NCI-H1694 treated with DMSO at 0.1 percent for 48 hours (cell line): ENCODE results near the gene PTPRM.

Source experiments
- DNase-seq: peaks from one replicate; lab custom pipeline; 2025; lab: John Stamatoyannopoulos, UW

Gene PTPRM

DNA sequence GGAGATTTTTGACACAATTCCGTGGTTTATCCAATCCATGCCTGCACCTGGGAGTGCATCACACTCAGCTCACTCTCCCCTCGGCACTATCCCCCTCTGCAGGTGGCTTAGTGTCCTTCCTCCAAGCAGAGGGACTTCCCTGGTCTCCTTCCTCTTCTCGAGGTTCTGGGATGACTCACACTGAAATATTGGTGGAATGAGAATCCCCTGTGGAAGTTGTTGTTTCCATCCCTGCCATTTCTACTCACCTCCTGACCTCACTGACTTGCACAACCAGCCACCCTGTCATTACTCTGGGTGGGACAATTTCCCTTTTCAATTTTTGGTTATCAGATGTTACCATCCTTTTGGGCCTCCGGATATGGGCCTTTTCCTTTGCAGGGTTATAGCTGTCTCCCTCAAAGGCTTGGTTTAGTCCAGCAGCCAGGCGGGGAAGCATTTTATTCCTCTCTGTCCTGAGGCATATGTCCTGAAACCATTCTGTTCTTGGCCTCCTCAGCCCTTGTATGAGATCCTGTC lies 59.9 kb downstream of the PTPRM start:
- no peak for DNase-seq

DNA sequence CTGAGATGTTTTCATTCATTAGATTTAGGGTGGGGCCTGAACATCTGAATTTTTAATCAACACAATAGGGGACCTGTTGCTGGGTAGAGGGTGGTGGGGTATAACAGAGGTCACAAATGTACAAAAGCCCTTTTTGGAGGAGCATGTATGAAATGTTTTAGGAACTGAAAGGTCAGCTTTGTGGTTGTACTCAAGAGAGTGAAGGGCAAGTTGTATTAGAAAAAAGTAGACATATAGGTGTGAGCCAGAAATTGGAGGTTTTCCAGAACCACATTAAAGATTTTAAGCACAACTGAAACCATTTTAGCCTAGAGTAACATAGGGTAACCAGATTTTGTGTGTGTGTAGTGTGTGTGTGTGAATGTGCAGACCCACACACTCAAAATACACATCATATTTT lies 62.3 kb downstream of the PTPRM start:
- DNase-seq = no peak

DNA sequence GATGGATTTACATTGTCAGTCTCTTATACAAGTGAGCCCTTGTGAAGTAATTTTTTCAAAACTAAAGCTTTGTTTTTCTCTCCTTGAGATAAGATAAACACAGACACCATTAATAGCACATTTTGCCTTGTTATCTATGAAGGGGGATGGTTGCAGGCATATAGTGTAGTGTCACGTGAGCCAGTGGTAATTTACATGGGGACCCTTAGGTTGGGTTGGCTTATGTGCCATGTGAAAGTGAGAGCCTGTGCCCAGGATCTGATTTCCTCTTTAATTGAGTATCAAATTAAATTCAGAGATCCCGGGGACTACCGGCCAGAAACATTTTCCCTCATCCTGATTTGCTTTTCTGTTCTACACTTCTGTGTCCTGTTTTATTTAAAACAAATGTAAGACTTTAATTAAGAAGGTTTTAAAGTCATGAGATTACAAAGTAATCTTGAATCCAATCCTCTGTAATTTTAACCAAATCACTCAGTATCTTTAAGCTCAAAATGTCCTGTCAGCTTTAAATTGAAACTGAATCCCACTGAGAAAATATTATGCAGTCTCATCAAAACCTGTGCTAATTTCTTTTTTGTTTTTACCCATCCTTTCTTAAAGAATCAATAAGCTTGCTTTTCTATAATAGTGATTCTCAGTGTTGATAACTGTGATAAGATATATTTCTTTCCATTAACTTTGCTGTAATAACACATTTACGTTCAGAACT lies 63.8 kb downstream of the PTPRM start:
- no peak for DNase-seq

DNA sequence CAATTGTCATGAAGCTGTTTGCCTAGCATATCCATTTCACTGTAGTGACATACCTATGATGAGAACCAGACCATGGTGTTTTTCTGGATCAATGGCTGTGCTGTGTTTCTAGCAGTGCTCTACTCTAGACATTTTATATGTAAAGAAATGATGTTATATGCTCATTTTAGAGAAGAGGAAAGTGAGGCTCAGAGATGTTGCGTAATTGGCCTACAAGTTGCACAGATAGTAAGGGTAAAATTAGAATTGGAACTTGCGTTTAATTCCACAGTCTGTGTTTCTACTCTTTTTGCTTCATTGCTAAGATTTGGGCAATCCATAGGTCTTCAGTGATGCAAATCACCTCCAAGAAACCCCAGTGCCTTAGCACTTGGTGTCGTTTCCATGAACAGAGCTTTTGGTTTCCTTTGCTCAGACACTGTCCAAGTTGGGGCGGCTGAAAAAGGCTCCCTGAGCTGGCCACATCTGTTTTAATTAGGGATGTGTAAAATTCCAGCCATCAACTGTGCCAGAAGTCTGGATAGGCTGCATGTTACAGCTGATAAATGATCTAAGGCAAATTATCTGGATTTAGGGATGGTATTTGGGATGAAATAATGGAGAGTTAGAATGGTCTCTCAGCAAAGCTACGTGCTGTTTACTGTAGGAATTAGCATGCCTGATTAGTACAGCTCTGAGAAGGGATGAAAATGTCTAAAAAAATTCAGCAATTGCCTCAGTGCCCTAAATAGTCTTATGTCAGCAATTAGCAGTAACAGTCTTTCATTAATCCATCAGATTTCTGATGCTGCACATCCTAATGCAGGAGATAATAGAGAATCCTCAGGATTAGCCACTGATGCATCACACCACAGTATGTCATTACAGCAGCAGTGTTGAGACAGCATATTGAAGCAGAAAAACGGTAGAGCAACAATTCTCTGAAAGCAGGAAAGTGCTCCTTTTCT lies 65.3 kb downstream of the PTPRM start:
- no peak for DNase-seq

DNA sequence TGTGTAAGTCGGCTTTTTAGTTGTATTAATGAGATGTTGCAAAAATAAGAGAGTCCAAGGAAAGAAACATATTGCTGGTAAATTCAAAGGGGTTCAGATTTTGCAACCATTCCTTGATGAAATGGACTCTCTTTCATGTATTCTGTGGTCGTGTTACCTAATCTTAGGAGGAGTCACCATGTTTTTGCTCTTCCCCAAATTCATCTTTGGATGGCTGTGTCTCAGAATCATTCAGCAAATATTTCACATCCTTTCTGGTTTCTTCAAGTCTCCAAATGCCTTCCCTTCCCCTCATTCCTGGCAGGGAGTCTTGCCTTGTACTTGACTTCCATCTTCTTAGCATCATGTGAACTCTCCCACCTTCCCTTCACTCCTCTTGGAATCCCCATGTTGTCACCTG lies 66.1 kb downstream of the PTPRM start:
- no peak for DNase-seq

DNA sequence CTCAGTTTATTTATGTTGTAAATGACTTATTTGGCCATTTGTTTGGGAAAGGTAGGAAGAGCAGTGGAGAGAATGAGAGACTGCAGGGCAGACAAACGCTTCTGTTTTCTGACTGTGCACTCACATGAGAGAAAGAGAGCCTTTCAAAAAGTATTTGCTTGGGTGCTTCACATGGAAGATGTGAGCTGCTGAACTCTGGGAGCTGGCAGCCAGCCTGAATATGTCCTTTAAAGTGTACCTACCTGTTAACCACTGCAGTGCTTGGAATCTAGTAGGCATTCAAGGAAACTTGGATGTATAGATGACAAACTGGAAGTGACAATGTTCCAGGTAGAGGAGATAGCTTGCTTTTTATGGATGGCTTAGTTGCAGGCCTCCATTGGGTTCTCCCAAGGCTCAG lies 68.8 kb downstream of the PTPRM start:
- no peak for DNase-seq

DNA sequence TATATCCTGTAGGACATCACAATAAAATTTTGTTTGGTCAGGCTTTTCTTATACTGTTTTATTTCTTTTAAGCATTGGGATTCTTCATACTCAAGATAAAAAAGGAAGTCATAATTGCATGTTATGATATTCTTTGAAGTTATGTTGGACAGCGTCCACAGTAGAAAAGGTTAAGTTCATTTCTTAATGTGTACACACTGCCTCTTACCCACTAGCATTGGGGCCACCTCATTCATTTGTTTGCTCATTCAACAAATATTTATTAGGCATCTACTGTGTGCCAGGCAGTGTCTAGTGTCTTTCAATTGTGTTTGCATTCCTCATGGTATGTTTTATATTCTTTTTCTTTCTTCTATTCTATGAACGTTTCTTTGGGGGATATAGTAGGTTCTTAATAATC lies 70.2 kb downstream of the PTPRM start:
- no peak for DNase-seq

DNA sequence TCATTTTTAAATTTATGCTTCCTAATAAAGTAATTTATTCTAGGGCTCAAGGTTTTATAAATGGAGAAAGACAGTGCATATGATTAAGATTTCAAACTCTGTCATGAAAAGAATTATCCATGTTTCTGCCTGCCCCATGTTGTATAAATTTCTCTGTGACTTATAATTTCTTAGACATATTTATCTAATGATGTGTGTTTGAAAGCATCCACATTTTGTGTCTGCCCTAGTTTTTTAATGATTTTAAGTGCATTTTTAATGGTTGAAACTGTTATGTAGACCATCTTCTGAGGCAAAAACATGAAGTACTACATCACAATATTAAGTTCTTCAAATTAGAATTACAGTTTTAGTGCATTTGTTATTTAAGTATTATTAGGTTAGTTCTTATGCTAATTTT lies 71.2 kb downstream of the PTPRM start:
- no peak for DNase-seq

DNA sequence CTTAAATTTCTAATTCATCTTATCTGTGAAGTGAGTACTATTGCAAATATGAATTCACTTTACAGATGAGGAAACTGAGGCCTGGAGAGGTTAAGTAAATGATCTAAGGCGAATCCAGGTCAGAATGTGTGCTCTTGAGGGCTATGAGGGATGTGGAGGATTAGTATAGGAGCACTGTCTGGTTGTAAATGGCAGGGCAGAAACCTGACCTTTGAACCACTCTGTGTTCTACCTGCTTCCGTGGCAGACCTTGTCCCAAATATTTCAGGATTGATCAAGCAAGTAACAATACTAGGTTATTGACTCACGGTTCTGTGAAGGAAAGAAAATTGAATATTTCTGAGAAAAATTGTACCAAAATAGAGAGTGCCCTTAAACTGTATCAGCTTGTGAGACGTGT lies 74.7 kb downstream of the PTPRM start:
- DNase-seq = no peak

DNA sequence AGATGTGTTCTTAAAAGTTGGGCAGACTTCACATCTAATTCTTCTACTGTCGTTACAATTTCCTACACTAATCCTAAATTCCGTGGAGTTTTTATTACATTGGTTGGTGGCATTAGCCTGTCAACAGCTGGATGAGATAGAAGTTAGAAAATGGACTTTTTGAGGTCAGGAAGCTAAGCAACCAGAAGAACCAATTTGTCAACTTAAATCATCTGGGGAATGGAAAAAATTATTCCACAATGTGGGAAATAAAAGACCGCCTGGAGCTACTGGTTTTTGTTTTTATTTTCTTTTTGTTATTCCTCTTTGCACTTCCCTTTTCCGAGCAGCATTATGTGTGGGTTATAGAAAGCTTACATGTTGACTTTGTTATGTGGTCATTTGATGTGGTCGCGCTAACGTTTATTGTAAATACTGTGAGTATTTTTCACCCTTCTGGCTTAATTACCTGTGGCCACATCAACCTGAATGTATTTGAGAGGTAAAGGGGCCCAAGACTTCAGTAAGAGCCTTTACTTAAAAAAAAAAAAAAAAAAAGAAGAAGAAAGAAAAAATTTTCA lies 75.3 kb downstream of the PTPRM start:
- DNase-seq = no peak

DNA sequence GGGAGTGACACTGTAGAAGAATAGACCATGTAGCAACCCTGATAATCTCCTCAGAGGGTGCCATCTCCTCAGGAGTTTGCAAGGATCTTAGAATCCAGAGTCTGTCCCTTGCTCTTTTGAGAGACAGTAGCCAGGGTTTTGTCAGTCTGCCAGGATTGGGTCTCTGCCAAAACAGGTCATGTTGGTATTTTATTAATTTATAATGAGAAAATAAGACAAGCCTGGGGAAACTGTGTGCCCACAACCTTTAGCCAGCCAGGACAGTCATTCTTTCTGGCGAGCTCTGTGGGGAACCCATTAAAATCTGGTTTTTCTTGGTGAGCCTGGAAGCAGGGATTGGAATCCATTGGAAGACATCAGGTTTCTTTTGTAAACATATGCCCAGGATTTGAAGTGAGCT lies 78.6 kb downstream of the PTPRM start:
- no peak for DNase-seq

DNA sequence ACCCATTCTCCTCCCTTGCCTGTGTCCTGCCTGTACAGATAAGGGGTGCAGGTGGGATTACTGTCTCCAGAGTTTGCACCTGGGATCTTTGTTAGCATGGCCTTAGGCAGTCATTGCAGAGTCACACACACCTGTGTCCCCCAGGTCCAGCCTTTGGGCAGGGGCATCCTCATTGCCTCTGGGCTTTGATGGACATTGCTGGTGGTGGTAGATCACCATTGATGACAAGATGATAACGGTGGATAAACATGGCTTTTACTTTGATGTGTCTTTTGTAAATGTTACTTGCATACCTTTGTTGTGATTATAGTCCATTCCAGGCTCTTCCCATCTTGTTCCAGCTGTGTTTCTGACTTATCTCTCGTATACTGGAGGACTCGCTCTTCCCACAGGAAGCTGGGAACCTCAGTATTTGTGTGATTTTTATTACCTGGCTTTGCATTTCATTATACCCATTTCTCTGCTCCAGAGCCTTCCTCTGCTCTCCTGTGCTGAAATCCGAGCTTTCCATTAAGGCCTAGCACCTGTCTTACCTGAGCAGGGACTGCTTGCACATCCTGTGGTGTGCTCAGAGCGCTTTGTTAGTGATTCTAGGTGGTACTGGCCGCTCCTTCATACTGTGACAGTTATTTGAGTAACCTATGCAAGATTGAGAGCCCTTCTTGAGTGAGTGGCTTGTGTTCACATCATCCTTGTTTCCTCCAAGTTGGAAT lies 79.2 kb downstream of the PTPRM start:
- no peak for DNase-seq

DNA sequence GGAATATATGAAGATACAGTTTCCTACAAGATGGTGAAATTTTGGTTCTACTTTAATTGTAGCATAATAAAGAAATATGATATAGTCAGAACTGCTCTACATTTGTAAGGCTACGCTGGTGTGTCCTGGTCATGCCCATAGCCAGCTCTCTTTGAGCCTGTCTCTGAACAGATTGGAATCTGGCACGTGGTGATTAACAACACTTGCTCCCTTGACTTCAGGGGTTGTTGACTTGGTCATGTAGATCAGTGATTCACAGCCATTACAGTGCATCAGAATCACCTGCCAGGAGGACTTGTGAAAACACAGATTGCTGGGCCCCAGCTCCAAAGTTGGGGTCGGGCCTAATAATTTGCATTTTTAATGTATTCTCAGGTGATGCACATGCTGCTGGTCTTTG lies 80.4 kb downstream of the PTPRM start:
- DNase-seq = no peak

DNA sequence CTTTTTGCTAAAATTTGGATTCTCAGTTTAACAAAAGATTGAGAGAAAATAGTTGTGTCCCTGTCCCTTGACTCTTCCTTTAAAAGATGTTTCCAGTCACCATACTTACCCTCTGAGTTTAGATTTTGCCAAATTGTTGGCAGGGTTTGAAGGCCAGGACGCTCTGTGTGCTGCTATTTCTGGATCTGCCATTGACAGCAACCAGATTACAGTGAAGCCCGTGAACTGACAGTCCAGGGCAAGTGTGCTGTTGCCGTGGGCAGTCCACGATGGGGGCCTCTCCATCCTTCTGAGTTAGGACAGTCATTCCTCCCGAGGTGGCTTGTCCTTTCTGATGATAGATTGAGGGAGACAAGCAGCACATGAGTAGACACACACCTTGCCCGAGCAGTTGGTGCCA lies 89.9 kb downstream of the PTPRM start:
- no peak for DNase-seq

DNA sequence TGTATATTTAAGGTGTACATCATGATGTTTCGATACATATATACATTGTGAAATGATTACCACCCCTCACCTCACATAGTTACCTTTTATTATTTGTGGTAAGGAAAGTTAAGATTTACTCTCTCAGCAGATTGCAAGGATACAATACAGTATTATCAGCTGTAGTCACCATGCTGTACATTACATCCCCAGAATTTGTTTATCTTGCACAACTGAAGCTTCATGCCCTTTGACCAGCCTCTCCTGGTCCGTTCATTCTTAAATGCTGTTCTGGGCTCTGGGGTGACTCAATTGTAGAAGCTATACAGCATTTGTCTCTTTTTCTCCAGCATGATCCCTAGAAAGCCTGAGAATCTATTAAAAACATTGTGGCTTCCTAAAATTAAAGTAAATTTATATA lies 90.8 kb downstream of the PTPRM start:
- no peak for DNase-seq

DNA sequence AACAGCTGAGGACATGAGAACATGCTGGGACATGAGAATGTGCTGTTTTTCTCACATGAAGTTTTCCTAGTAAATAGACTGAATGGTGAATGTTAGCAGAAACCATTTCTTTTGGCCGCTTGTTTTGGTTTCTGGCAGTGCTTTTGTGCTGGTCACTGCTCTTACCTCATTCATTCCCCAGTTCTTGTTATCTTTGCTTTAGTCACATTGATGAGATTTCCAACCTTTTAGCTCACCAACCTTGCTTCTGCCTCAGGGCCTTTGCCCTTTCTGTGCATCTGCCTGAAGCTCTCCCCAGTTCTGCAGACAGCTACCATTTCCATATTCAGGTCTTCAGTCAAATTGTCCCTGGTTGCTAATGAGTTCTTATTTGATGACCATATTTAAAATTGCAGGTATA lies 91.6 kb downstream of the PTPRM start:
- no peak for DNase-seq

DNA sequence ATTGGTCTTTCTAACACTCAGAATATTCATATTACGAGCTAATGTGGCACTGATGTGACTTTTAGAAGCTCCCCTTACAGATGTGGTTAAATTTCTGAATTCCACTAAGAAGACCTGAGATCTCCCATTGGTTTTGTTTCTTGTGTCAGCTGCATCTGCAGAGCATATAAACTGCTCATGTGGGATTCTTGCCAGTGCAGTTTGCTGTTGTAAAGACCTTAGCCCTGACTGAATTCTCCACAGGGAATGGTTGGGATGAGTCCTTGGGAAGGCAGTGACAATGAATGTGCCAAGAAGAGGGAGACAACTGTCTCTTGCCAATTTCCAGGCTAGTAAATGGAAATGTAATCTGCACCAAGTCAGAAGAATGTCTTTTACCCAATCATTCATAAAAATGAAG lies 94.1 kb downstream of the PTPRM start:
- DNase-seq = no peak

DNA sequence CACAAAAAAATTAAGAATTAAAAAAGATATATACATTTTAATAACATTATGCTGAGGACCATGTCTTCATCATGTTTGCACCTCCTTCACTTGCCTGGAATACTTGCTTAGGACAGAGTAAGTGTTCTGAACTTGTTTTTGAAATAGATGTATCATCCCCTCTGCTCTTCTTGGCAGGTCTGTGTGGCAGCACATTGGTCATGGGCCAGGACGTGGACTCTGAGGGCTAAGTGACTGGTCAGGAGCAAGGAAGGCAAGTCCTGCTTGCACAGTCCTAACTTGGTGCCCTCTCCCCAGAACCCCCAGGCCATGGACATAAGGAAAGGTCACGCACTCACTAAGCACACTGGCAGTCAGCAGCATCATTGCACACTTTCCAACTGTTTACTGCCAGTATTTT lies 95.8 kb downstream of the PTPRM start:
- no peak for DNase-seq

DNA sequence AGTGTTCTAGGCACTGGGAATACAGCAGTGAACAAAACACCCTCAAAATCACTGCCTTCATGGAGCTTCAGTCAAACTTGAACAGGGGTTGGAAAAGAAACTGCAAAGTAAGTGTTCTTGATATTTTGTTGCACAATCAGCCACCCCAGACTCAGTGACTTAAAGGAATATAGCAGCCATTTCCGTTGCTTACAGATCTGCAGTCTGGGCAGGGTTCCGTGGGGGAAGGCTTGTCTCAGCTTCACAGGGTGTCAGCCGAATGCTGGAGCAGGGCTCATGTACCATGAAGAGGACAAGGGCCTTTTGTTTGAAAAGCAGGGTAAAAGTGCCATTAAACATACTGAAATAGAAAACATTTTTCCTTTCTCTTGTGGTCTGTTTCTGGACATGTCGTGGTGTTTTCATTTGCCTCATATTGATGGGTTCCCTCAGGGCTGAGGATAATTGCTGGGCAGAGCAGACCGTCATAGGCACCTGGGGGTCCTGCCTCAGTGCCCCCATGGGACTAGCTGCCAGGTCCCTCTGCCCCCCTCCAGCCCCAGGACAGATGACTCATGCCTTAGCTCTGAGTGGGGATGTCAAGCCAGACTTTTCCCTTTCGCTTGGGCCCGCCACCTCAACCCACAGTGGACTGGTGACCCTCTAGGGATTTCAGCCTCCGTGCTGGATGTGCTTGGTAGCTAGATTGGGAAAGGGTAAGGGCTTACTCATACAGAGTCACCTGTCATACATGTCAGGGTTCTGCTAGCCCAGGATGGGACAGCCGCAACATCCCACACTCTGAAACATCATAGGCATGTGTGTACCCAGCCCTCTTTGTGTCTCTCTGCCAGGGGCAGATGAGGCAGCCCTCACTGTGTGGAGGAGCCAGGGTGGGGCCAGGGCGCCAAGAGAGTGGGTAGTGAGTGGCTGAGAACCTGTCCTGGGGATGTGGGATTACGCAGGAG lies 96.5 kb downstream of the PTPRM start:
- no peak for DNase-seq

DNA sequence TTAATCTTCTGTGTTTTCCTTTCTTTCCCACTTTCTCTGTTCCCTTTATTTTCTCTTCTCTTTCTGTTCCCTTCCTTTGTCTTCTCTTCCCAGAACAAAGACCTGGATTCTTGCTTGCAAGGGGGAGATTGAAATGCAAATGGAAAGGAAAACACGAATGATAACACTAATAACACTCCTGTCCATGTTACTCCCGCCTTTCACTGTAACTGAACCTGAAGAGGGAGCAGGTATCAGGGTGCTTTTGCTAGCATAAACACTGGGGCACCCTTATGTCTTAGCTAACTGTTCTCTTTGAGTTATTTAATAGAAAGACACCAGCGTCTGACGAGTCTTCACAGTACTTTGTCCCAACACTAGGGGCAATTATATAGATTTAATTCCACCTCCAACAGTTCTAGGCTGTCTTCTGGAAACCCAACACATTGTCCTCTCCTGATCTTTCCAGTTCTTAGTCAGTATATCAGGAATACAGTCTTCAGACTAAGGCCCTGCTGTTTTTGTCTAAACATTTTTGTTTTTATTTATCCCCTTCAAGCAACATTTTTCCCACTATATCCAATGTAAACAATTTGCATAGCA lies 99.2 kb downstream of the PTPRM start:
- no peak for DNase-seq

DNA sequence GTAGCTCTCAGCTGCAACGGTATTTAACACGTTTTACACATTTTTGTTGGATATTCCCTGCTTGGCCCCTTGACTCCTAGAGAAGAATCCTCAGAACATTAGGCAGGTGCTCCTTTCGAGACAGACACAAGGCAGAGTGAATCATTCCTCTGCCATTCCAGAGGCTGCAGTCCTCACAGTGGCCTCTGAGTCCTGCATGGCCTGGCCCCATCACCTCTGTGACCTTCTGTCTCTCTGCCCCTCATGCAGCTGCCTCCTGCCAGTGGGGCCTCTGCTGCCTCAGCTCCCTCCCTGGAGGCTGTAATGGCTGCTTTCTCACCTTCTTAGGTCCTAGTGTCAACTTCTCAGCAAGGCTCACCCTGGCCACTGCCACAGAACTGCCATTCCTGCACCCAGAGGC lies 101.3 kb downstream of the PTPRM start:
- DNase-seq = no peak
